GM12801 (cell line): Measurements from ENCODE around the gene NHS.

Experiments
- TF ChIP-seq, protein P1 (sequence below): IDR thresholded peaks from one replicate; pipeline ENCODE4 v1.5.1; 2011; ENCODE audit warnings: control low read depth; ENCODE audit not compliant: insufficient read length; ENCODE audit errors: extremely low read depth

Gene NHS

DNA sequence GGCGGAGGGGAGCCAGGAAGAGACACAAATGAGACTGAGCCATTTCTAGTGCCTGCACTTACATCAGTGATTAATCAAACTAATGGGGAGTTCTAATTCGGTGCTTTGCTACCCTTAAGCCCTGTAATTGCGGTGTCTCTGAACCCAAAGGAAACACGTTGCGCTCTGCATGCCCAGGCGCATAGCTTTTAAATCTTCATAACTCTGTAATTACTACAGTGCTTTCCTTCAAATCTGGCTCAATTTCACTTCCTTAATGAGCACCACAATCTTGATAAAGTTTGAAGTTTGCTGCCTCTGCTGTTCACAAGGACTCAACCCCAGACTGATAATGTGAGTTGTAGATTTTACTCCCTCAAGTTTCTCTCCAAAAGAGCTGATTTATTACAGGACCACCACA, 5.7 kb upstream of the NHS start:
- TF ChIP-seq, protein P1, sequence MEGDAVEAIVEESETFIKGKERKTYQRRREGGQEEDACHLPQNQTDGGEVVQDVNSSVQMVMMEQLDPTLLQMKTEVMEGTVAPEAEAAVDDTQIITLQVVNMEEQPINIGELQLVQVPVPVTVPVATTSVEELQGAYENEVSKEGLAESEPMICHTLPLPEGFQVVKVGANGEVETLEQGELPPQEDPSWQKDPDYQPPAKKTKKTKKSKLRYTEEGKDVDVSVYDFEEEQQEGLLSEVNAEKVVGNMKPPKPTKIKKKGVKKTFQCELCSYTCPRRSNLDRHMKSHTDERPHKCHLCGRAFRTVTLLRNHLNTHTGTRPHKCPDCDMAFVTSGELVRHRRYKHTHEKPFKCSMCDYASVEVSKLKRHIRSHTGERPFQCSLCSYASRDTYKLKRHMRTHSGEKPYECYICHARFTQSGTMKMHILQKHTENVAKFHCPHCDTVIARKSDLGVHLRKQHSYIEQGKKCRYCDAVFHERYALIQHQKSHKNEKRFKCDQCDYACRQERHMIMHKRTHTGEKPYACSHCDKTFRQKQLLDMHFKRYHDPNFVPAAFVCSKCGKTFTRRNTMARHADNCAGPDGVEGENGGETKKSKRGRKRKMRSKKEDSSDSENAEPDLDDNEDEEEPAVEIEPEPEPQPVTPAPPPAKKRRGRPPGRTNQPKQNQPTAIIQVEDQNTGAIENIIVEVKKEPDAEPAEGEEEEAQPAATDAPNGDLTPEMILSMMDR, result no peak

DNA sequence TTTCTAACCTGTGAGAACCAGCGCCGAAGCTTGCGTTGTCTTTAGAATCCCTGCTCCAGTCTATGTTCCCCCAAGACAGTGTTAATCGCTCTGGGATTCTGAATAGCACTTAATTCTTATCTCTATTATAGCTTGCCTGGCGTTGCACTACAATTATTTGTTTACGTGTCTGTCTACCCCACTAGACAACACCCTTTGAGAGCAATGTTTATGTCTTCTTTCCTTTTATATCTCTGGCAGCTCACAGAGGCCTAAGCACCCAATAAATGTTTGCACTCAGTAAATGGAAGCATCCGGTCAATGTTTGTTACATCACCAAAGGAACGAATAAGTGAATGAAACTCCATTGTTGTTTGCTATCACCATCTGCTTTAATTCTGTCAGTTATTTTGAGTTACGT, 4.8 kb upstream of the NHS start:
- TF ChIP-seq, protein P1, result no peak

DNA sequence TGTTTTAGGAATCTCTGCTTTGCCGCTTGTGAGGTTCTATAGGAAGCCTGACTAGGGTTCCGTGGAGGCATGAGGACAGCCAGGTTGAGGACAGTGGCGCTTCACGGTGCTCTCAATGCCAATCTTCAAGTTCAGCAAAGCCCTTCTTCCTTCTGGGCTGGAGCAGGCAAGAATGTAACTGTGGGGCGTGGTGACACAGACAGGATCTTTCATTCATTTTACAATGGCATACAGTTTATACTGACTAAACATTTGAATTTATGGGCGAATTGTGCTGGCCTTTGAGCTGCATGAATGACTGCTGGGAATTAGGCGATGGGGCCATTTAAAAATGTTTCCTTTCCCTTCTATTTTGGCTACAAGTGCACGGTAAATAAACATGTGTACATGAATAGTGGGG, 2.9 kb upstream of the NHS start:
- TF ChIP-seq, protein P1, result no peak

DNA sequence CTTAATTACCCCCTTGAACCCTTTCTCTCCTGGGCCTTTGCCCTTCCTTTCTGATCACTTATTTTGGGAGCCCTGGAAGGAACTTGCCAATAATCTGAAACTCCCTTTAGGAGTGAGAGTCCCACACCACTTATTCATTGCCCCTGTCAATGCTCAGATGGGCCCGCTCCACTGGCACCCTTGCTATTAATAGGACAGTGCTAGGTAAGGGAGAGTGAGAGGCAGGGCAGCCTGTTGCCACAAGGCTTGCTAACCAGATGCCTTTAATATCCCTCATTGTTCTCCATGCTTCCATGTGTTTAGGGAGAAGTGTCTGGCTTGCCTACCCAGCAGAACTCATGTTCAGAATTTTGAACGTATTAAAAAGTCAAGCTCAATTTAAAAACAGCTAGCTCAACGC, 1.7 kb upstream of the NHS start:
- TF ChIP-seq, protein P1, result no peak

DNA sequence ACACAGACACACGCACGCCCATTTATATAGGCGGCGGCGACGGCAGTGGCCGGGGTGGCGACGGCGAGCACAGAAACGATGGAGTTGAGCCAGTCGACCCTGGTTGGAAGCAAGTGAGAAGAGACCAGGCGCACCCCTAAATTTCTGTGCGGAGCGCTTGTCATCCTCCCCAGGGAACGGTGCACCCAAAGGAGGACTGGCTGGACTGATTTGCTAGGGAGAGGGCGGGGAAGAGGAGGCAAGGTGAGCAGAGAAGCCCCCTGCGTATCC, 302 bp downstream of the NHS start:
- TF ChIP-seq, protein P1, result no peak

DNA sequence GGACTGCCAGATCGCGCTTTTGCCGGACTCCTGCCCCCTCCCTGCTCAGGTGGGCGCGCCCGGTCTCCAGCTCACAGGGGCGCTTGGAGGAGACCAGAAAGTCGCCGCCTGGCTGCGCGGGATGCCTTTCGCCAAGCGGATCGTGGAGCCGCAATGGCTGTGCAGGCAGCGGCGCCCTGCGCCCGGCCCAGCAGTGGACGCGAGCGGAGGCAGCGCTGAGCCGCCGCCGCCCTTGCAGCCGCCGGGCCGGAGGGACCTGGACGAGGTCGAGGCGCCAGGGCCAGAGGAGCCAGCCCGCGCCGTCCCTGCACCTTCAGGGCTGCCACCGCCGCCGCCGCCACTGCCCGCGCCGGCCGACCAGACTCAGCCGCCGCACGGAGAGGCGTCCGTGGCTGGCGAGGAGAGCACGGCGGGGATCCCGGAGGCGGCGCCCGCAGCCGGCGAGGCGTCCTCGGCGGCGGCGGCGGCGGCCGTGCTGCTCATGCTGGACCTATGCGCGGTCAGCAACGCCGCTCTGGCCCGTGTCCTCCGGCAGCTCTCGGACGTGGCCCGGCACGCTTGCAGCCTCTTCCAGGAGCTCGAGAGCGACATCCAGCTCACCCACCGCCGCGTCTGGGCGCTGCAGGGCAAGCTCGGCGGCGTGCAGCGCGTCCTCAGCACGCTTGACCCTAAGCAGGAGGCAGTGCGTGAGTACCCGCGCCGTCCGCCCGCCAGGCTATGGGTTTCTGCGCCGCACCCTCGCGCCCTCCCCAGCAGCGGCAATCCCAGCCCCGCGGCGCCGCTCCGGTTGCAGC, 834 bp downstream of the NHS start:
- TF ChIP-seq, protein P1, result no peak

DNA sequence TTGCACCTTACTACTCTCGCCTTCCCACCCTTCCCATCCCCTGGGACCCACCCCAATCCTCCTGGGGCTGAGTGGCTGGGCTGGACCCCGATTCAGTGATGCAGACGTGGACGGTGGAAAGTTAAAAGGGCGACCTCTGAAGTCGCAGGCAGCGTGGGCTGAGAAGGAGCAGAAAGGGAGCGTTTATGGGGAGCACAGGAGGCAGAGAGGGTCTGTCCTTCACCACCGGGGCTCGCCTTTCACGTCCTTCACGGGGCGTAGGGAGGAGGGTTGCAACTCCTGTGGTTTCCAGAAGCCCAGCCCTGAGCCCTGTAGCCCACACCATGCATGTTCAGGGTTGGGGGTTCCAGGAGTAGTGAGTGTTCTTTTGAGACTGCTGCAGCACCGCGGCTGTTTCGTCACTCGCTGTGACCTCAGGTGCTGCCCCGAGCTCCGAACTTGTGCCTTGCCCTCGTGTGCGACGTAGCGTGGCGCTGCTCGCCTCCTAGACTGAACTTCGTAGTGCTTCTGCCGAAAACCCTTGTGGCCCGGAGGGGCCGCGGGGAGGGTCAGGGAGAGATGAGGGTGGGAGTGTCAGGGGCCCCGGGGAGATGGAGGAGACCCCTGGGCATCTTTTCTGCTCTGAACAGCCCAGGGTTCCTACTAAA, 1.6 kb downstream of the NHS start:
- TF ChIP-seq, protein P1, result no peak
